Neural crest cell (in vitro differentiated cells): ENCODE results near the gene CLRN1. TPM values are rescaled to one million over a fixed set of nuclear protein-coding genes. Genes with fewer than 3 reads are reported as not detected.

Experiments used
- DNase-seq: peaks from one replicate; pipeline ENCODE4 v3.0.0; 2021; ENCODE audit warnings: low read depth, mixed read lengths, low spot score
- H3K27ac Mint-ChIP-seq: one replicate; pipeline ENCODE4 v1.8.0; 2021; ENCODE audit warnings: mild to moderate bottlenecking, mixed read lengths; ENCODE audit not compliant: unreplicated experiment
- H3K27me3 Mint-ChIP-seq: 2 replicates; pipeline ENCODE4 v1.8.0; 2021; ENCODE audit warnings: low read depth, mild to moderate bottlenecking, mixed read lengths
- H3K36me3 Mint-ChIP-seq: 2 replicates; pipeline ENCODE4 v1.8.0; 2021; ENCODE audit warnings: low read depth, mild to moderate bottlenecking, mixed read lengths
- H3K4me1 Mint-ChIP-seq: 2 replicates; pipeline ENCODE4 v1.8.0; 2021; ENCODE audit warnings: mixed read lengths
- H3K4me3 Mint-ChIP-seq: one replicate; pipeline ENCODE4 v1.8.0; 2021; ENCODE audit warnings: mild to moderate bottlenecking, mixed read lengths
- H3K9me3 Mint-ChIP-seq: 2 replicates; pipeline ENCODE4 v1.8.0; 2021; ENCODE audit warnings: mixed read lengths
- long read RNA-seq: library from polyadenylated mRNA; unstranded; transcript quantifications from one replicate; pipeline ENCODE4 v2.0.0, GENCODE V29; 2020
- total RNA-seq: library from RNA; stranded (reverse); gene quantifications from 2 replicates; pipeline ENCODE4 v1.2.1, GENCODE V29; 2021
- TF ChIP-seq, protein P1 (sequence below): fragments of 200-600 bp; sonication (generic); conservative IDR thresholded peaks from 2 replicates; pipeline ENCODE4 v1.5.0; 2021; ENCODE audit warnings: antibody characterized with exemption, mild to moderate bottlenecking

Gene CLRN1, protein sequence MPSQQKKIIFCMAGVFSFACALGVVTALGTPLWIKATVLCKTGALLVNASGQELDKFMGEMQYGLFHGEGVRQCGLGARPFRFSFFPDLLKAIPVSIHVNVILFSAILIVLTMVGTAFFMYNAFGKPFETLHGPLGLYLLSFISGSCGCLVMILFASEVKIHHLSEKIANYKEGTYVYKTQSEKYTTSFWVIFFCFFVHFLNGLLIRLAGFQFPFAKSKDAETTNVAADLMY
- total RNA-seq, result not detected in 2 replicates
- long read RNA-seq, result 0 reads

DNA sequence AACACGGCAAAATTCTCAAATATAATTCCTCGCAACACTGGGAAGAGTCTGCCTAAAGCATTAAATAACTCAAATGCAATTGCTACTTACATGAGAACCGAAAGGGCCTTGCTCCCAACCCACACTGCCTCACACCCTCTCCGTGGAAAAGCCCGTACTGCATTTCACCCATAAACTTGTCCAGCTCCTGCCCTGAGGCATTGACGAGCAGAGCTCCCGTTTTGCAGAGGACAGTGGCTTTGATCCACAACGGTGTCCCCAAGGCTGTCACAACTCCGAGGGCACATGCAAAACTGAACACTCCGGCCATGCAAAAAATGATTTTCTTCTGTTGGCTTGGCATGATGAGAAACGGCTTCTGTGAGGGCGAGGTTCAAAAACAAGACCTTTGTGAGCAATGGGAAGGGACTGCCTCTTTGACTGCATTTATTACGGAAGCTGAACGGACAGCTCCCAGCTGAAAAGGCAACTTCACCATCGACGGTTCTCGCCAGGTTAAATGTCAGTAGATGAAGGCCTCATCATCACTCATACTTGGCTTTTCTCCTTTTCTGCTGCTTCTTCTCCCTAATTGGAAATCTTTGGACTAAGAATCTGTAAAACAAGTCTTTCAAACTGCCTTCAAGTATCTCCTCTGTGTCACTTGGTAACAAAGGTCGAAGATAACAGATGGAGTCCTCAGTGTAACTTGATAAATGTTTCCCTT lies at the start of gene CLRN1:
CLRN1 (minus strand) TSS at position 362 of the 706 bp plus-strand sequence; CDS start at position 343, 19 bp downstream.
- Mint-ChIP-seq H3K36me3 (no peaks in the 10 kb centered on the region), H3K9me3 (no peaks in the 10 kb centered on the region), H3K4me1 (peaks cover 47% of the 10 kb centered on the region), H3K4me3 (no peak within 1 kb of the TSS), H3K27me3 (no peaks in the 10 kb centered on the region), H3K27ac (no peak within 1 kb of the TSS)
- DNase-seq, result no peak
- TF ChIP-seq, protein P1, sequence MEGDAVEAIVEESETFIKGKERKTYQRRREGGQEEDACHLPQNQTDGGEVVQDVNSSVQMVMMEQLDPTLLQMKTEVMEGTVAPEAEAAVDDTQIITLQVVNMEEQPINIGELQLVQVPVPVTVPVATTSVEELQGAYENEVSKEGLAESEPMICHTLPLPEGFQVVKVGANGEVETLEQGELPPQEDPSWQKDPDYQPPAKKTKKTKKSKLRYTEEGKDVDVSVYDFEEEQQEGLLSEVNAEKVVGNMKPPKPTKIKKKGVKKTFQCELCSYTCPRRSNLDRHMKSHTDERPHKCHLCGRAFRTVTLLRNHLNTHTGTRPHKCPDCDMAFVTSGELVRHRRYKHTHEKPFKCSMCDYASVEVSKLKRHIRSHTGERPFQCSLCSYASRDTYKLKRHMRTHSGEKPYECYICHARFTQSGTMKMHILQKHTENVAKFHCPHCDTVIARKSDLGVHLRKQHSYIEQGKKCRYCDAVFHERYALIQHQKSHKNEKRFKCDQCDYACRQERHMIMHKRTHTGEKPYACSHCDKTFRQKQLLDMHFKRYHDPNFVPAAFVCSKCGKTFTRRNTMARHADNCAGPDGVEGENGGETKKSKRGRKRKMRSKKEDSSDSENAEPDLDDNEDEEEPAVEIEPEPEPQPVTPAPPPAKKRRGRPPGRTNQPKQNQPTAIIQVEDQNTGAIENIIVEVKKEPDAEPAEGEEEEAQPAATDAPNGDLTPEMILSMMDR, result no peak

DNA sequence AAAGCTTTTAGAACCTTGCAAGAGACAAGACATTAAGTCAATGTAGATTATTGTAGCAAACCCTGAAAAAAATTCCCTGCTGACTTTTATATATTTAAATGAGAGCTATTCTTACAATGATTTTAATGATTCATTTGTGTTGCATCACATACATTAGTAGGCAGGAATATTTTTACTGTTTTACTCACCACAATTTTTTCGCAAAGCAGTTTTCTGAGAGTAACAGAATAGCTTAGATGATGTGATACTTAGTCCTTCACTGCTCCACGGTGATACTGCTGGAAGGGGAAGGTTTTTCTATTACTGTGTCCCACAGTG lies 43.9 kb upstream of the CLRN1 start:
- Mint-ChIP-seq H3K36me3 (no peaks in the 10 kb centered on the region), H3K27me3 (peaks cover 3% of the 10 kb centered on the region), H3K27ac (no peak overlapping the region), H3K9me3 (no peaks in the 10 kb centered on the region), H3K4me1 (no peaks in the 10 kb centered on the region), H3K4me3 (no peak overlapping the region)
- TF ChIP-seq, protein P1, result no peak
- DNase-seq, result no peak

DNA sequence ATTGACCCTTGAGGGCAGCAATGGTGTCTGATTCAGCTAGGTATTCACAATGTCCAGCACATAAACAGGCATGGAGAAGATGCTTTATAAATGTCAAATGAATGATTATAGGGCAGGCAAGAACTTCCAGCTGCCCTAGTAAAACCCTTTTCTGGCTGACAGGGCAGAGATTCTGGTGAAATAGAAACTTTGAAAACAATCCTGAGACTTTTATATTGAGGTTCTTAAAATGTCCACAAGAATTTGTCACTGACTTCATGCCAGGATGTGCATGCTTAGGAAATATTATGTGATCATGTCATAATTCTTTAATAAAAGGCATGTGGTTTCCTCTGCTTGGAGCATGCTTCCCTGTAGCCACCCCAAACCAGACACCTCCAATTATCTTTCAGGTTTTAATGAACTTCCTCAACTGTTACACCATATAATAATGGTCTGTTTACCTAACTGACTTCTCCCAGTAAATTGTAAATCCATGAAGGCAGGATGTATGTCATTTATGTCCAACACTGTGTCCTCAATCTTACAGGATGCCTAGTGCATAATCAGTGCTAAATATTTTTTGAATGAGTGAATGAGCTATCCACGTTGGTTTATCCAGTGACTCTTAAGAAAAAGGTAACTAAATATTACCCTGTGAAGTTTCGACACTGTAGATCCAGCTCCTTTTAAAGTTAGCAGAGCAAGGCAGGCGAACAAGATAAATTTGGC lies 43.4 kb upstream of the CLRN1 start:
- no peak overlapping the region for H3K27ac Mint-ChIP-seq
- no peaks in the 10 kb centered on the region for H3K4me1 Mint-ChIP-seq

DNA sequence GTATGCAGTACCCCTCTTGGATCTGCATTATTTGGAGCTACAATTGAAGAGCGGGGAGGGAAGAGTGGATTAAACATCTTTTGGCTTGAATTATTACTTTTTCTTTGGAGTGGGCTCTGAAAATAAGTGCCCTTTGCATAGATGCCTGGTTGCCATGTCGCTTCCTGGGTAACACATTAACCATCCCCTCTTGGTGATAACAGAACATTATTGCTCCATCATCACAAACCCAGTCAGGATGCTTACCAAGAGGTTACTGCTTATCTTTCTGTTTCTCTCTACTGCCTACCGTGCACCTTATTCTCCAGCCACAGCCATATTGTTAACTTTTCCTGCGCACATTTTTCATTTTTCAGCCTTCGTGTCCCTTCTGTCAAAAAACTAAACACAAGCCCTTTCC lies 42.7 kb upstream of the CLRN1 start:
- no peak overlapping the region for H3K4me3 Mint-ChIP-seq
- no peak overlapping the region for H3K27ac Mint-ChIP-seq
- TF ChIP-seq, protein P1, result no peak
- no peak for DNase-seq
- no peaks in the 10 kb centered on the region for H3K4me1 Mint-ChIP-seq
- no peaks in the 10 kb centered on the region for H3K36me3 Mint-ChIP-seq
- peaks cover 2% of the 10 kb centered on the region for H3K9me3 Mint-ChIP-seq
- peaks cover 3% of the 10 kb centered on the region for H3K27me3 Mint-ChIP-seq

More for the DNA sequence above, 43.4 kb upstream of the CLRN1 start:
- Mint-ChIP-seq H3K27me3 (peaks cover 3% of the 10 kb centered on the region), H3K36me3 (no peaks in the 10 kb centered on the region), H3K4me3 (no peak overlapping the region), H3K9me3 (no peaks in the 10 kb centered on the region)
- DNase-seq, result no peak
- TF ChIP-seq, protein P1, result no peak

DNA sequence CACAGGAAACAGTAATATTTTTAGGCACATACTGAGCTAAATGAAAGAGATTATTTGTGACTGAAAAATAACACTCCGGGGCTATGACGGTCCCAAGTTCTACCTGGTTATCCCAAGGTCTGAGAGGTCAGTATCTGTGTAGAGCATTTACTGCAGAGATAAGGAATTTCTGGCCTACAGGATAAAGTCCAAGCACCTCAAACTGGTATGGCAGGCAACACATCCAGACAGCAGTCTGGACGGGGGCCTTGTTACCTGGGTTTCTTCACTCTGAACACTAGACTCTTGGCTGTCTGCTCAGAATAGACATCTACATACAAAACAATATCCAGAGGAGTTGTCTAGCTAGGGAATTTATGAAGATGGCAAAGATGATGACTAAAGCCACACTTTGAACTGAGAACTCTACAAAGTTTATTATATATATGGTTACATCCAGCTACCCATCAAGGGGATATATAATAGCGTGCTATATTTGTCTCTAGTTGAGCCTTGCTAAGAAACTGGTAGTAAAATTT lies 42.0 kb upstream of the CLRN1 start:
- no peaks in the 10 kb centered on the region for H3K36me3 Mint-ChIP-seq
- H3K27me3 Mint-ChIP-seq, result peaks cover 3% of the 10 kb centered on the region
- no peaks in the 10 kb centered on the region for H3K4me1 Mint-ChIP-seq
- DNase-seq, result no peak
- peaks cover 3% of the 10 kb centered on the region for H3K9me3 Mint-ChIP-seq
- H3K4me3 Mint-ChIP-seq, result no peak overlapping the region
- TF ChIP-seq, protein P1, result no peak
- H3K27ac Mint-ChIP-seq, result no peak overlapping the region
